ENCODE results near the gene FAM3D. TPM values are rescaled to one million over a fixed set of nuclear protein-coding genes. Genes with fewer than 3 reads are reported as not detected.

The FAM3D gene
- total RNA-seq, 1 donor from 2014 or later, result 0.35 TPM

DNA sequence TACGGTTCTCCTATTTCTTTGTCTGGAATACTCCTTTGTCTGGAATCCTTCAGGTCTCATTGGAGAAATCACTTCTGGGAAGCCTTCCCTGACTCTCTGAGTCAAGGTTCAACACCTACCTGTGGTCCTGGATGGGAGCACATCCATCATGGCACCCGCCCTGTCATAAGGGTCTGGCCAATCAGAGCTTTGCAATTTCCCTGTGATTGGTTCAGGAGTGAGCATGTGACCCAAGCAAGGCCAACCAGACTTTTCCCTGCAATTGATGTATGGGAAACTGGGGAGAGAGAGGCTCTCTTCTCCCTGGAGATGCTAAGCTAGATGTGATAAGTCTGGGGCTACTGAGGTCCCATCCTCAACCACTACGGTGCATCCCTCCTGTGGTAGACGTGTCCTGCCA, 8.1 kb downstream of the FAM3D start:
- TF ChIP-seq, protein P1, sequence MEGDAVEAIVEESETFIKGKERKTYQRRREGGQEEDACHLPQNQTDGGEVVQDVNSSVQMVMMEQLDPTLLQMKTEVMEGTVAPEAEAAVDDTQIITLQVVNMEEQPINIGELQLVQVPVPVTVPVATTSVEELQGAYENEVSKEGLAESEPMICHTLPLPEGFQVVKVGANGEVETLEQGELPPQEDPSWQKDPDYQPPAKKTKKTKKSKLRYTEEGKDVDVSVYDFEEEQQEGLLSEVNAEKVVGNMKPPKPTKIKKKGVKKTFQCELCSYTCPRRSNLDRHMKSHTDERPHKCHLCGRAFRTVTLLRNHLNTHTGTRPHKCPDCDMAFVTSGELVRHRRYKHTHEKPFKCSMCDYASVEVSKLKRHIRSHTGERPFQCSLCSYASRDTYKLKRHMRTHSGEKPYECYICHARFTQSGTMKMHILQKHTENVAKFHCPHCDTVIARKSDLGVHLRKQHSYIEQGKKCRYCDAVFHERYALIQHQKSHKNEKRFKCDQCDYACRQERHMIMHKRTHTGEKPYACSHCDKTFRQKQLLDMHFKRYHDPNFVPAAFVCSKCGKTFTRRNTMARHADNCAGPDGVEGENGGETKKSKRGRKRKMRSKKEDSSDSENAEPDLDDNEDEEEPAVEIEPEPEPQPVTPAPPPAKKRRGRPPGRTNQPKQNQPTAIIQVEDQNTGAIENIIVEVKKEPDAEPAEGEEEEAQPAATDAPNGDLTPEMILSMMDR (conservative IDR thresholded peaks at IDR 0.05), result no peak
- H3K9me3 Mint-ChIP-seq, result no peaks in the 10 kb centered on the region

DNA sequence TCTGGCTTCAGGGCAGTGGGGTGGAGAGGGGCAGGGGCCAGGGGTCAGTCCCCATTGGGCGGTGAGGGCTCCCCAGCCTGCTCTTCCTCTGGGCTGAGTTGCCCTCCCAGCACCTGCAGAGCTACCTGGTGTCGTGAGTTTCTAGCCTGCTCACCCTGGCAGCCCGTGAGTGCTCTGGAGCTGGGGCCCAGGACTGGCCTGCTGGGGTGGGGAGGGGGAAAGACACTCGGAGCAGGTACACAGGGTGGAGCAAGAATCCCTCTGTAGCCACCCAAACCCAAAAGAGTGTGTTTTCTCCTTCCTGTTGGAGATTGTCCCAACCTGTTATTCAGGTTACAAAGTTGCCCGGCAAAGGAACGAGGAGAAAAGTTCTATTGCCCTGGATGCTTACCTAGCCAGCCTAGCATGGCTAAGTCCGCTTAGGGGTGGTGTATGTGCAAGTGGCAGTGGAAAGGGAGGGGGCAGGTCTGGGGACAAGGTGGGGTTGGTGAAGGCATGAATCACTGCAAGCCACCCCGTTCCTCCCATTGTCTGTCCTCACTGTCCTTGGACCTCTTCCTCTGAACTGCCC, 8.9 kb downstream of the FAM3D start:
- TF ChIP-seq, protein P1 (conservative IDR thresholded peaks at IDR 0.05), result no peak
- no peak overlapping the region for H3K4me3 Mint-ChIP-seq
- H3K4me1 Mint-ChIP-seq, result peaks cover 4% of the 10 kb centered on the region
- H3K9me3 Mint-ChIP-seq, result no peaks in the 10 kb centered on the region
- no peak for DNase-seq (ENCODE audit: low read depth, low spot score)
- peak overlapping the region; percentile 27 for H3K27ac Mint-ChIP-seq (ENCODE audit: unreplicated experiment)
- H3K36me3 Mint-ChIP-seq (ENCODE audit: low read depth), result no peaks in the 10 kb centered on the region
- H3K27me3 Mint-ChIP-seq (ENCODE audit: low read depth), result peaks cover 5% of the 10 kb centered on the region

More for the DNA sequence above, 8.1 kb downstream of the FAM3D start:
- Mint-ChIP-seq H3K27ac (ENCODE audit: unreplicated experiment) (no peak overlapping the region), H3K27me3 (ENCODE audit: low read depth) (peaks cover 5% of the 10 kb centered on the region), H3K4me1 (peaks cover 4% of the 10 kb centered on the region), H3K4me3 (no peak overlapping the region), H3K36me3 (ENCODE audit: low read depth) (no peaks in the 10 kb centered on the region)
- no peak for DNase-seq (ENCODE audit: low read depth, low spot score)

DNA sequence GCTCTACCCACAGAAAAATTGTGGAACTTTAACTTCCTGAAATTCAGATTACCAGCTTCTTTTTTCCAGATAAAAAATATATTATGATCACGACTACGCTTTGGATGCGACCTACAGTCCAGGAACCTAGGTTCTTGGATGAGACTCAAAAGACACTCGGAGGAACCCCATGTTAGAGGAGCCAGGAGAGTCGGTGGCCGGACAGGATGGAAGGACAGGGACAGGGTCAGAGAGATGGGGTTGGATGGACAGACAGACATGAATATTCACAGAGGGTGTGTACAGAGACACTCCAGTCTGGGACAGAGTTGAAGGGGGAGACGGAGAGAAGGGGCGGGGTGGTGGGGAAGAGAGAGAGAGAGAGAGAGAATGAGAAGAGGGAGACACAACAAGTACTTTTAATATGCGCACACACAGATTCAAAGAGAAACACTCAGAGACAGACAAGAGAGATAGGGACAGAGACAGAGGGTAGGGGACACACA, 9.5 kb downstream of the FAM3D start:
- TF ChIP-seq, protein P1 (conservative IDR thresholded peaks at IDR 0.05), result no peak
- H3K4me1 Mint-ChIP-seq, result peaks cover under 1% of the 10 kb centered on the region
- DNase-seq (ENCODE audit: low read depth, low spot score), result no peak
- no peak overlapping the region for H3K27ac Mint-ChIP-seq (ENCODE audit: unreplicated experiment)
- H3K27me3 Mint-ChIP-seq (ENCODE audit: low read depth), result peaks cover 5% of the 10 kb centered on the region
- H3K9me3 Mint-ChIP-seq, result no peaks in the 10 kb centered on the region
- H3K4me3 Mint-ChIP-seq, result no peak overlapping the region
- H3K36me3 Mint-ChIP-seq (ENCODE audit: low read depth), result no peaks in the 10 kb centered on the region

GRCh38 chr3:58656631-58657030, 9.9 kb downstream of the FAM3D start:
- Mint-ChIP-seq H3K27me3 (ENCODE audit: low read depth) (peaks cover 5% of the 10 kb centered on the region), H3K9me3 (no peaks in the 10 kb centered on the region), H3K27ac (ENCODE audit: unreplicated experiment) (no peak overlapping the region), H3K4me1 (no peaks in the 10 kb centered on the region), H3K36me3 (ENCODE audit: low read depth) (no peaks in the 10 kb centered on the region), H3K4me3 (no peak overlapping the region)
- TF ChIP-seq, protein P1 (conservative IDR thresholded peaks at IDR 0.05), result no peak
- no peak for DNase-seq (ENCODE audit: low read depth, low spot score)

GRCh38 chr3:58654466-58654865, 12.1 kb downstream of the FAM3D start:
- no peak for DNase-seq (ENCODE audit: low read depth, low spot score)
- Mint-ChIP-seq H3K27me3 (ENCODE audit: low read depth) (peaks cover 5% of the 10 kb centered on the region), H3K27ac (ENCODE audit: unreplicated experiment) (no peak overlapping the region), H3K9me3 (no peaks in the 10 kb centered on the region), H3K4me3 (no peak overlapping the region), H3K36me3 (ENCODE audit: low read depth) (no peaks in the 10 kb centered on the region), H3K4me1 (no peaks in the 10 kb centered on the region)
- TF ChIP-seq, protein P1 (conservative IDR thresholded peaks at IDR 0.05), result no peak

Data from neural crest cell (in vitro differentiated cells).